Measurements from ENCODE around the gene HMX2.

DNA sequence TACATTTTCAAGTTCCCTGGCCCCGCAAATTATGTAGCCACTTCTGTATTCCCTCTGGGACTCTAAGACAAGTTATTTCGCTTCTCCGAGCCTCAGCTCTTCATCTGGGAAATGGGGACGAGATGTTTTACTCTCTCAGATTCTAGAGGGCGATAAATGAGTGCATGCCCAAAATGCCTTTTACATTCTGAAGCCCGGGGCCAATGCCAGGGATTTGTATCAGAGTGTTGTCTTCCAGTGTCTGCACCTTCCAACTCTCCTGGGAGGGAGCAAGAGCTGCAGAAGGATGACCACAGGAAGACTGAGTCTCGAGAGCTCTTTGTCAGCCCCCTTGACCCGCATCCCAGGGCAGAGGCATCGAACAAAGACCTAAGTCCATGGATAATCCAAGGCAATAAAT lies 46.1 kb downstream of the HMX2 start:
- TF ChIP-seq, protein P1, sequence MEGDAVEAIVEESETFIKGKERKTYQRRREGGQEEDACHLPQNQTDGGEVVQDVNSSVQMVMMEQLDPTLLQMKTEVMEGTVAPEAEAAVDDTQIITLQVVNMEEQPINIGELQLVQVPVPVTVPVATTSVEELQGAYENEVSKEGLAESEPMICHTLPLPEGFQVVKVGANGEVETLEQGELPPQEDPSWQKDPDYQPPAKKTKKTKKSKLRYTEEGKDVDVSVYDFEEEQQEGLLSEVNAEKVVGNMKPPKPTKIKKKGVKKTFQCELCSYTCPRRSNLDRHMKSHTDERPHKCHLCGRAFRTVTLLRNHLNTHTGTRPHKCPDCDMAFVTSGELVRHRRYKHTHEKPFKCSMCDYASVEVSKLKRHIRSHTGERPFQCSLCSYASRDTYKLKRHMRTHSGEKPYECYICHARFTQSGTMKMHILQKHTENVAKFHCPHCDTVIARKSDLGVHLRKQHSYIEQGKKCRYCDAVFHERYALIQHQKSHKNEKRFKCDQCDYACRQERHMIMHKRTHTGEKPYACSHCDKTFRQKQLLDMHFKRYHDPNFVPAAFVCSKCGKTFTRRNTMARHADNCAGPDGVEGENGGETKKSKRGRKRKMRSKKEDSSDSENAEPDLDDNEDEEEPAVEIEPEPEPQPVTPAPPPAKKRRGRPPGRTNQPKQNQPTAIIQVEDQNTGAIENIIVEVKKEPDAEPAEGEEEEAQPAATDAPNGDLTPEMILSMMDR (IDR thresholded peaks at IDR 0.05): no peak
- no peak for TF ChIP-seq POLR2AphosphoS5 (IDR thresholded peaks at IDR 0.05; ENCODE audit: low read depth, low read length)
- no peak for TF ChIP-seq SIN3A (IDR thresholded peaks at IDR 0.05; ENCODE audit: borderline replicate concordance, insufficient read depth, low read depth, low read length)
- TF ChIP-seq, protein P2, sequence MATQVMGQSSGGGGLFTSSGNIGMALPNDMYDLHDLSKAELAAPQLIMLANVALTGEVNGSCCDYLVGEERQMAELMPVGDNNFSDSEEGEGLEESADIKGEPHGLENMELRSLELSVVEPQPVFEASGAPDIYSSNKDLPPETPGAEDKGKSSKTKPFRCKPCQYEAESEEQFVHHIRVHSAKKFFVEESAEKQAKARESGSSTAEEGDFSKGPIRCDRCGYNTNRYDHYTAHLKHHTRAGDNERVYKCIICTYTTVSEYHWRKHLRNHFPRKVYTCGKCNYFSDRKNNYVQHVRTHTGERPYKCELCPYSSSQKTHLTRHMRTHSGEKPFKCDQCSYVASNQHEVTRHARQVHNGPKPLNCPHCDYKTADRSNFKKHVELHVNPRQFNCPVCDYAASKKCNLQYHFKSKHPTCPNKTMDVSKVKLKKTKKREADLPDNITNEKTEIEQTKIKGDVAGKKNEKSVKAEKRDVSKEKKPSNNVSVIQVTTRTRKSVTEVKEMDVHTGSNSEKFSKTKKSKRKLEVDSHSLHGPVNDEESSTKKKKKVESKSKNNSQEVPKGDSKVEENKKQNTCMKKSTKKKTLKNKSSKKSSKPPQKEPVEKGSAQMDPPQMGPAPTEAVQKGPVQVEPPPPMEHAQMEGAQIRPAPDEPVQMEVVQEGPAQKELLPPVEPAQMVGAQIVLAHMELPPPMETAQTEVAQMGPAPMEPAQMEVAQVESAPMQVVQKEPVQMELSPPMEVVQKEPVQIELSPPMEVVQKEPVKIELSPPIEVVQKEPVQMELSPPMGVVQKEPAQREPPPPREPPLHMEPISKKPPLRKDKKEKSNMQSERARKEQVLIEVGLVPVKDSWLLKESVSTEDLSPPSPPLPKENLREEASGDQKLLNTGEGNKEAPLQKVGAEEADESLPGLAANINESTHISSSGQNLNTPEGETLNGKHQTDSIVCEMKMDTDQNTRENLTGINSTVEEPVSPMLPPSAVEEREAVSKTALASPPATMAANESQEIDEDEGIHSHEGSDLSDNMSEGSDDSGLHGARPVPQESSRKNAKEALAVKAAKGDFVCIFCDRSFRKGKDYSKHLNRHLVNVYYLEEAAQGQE (IDR thresholded peaks at IDR 0.05; ENCODE audit: insufficient read depth in 1 of 2, low read depth in 2 of 2, low read length in 1 of 2): no peak
- no peak for TF ChIP-seq TCF7L2 (IDR thresholded peaks at IDR 0.05; ENCODE audit: low read depth, low read length)

All from Panc1 (cell line).